Measurements from ENCODE around the gene PLEKHO1. TPM values are rescaled to one million over a fixed set of nuclear protein-coding genes. Genes with fewer than 3 reads are reported as not detected.

PLEKHO1 gene
- total RNA-seq, 1 experiment from 2014 or later = 27.0 TPM

GRCh38 chr1:150150133-150151021, 661 bp downstream of the PLEKHO1 start:
- H3K36me3 Mint-ChIP-seq = peaks cover 21% of the 10 kb centered on the region
- peaks cover 25% of the 10 kb centered on the region for H3K4me1 Mint-ChIP-seq
- no peak overlapping the region for H3K27ac Mint-ChIP-seq
- DNase-seq (ENCODE audit: low spot score) = peak; percentile 57
- H3K27me3 Mint-ChIP-seq (ENCODE audit: low read depth) = peaks cover 23% of the 10 kb centered on the region
- TF ChIP-seq CDX4 (CRISPR knock-in tag; IDR thresholded peaks at IDR 0.05; ENCODE audit: borderline replicate concordance) (no peak), IRF1 (CRISPR knock-in tag; IDR thresholded peaks at IDR 0.05) (no peak), MYBL2 (CRISPR knock-in tag; IDR thresholded peaks at IDR 0.05) (no peak), HMGA2 (CRISPR knock-in tag; IDR thresholded peaks at IDR 0.05) (no peak), OVOL2 (CRISPR knock-in tag; IDR thresholded peaks at IDR 0.05; ENCODE audit: borderline replicate concordance) (no peak), E2F1 (CRISPR knock-in tag; IDR thresholded peaks at IDR 0.05) (no peak), GTF2I (CRISPR knock-in tag; conservative IDR thresholded peaks at IDR 0.05) (no peak), ELF4 (CRISPR knock-in tag; IDR thresholded peaks at IDR 0.05; ENCODE audit: low read depth) (no peak), ZBTB43 (CRISPR knock-in tag; IDR thresholded peaks at IDR 0.05) (no peak), ZNF416 (CRISPR knock-in tag; IDR thresholded peaks at IDR 0.05) (no peak), ATF3 (CRISPR knock-in tag; conservative IDR thresholded peaks at IDR 0.05) (no peak), TEAD4 (CRISPR knock-in tag; IDR thresholded peaks at IDR 0.05) (no peak), ZNF263 (CRISPR knock-in tag; IDR thresholded peaks at IDR 0.05; ENCODE audit: low read depth) (no peak), CTCF (IDR thresholded peaks at IDR 0.05) (no peak), E2F4 (CRISPR knock-in tag; IDR thresholded peaks at IDR 0.05; ENCODE audit: borderline replicate concordance, low read depth) (no peak), FOXK1 (CRISPR knock-in tag; IDR thresholded peaks at IDR 0.05) (no peak), AFF4 (CRISPR knock-in tag; IDR thresholded peaks at IDR 0.05; ENCODE audit: borderline replicate concordance) (no peak)
- ChIA-PET POLR2A (interaction anchor here (1.0 to 2.2 kb wide), 2 partner anchors 12 to 13 kb away, joined by 4 to 16 read pairs; no protein-coding TSS in a partner anchor), CTCF (interaction anchor here (0.6 to 2.4 kb wide), 7 partner anchors 13 to 208 kb away, joined by 3 to 11 read pairs (median 4); no protein-coding TSS in a partner anchor)
- H3K4me3 Mint-ChIP-seq = peak overlapping the region; percentile 85
- peak; percentile 28 for ATAC-seq
- H3K9me3 Mint-ChIP-seq = no peaks in the 10 kb centered on the region
